ENCODE measurements around the gene FAM89A.

The FAM89A gene

GRCh38 chr1:230982696-230983095 is 57.4 kb downstream of the FAM89A start:
- H3K9me3 ChIP-seq (ENCODE audit: control insufficient read depth, low read depth, low read length): no peaks in the 10 kb centered on the region
- H3K4me3 ChIP-seq (ENCODE audit: low read length): no peak overlapping the region
- H3K4me1 ChIP-seq (ENCODE audit: control insufficient read depth, low read depth, low read length): peaks cover 17% of the 10 kb centered on the region
- H3K27ac ChIP-seq (ENCODE audit: low read length): no peak overlapping the region
- H3K27me3 ChIP-seq (ENCODE audit: control insufficient read depth, insufficient read depth, low read length): peaks cover 85% of the 10 kb centered on the region
- H3K36me3 ChIP-seq (ENCODE audit: control insufficient read depth, low read depth, low read length): no peaks in the 10 kb centered on the region
- no peak overlapping the region for H3K9ac ChIP-seq (ENCODE audit: low read length)

GRCh38 chr1:230979952-230980351 is 60.1 kb downstream of the FAM89A start:
- no peak overlapping the region for H3K9ac ChIP-seq (ENCODE audit: low read length)
- no peaks in the 10 kb centered on the region for H3K36me3 ChIP-seq (ENCODE audit: control insufficient read depth, low read depth, low read length)
- H3K27me3 ChIP-seq (ENCODE audit: control insufficient read depth, insufficient read depth, low read length): peaks cover 71% of the 10 kb centered on the region
- no peak overlapping the region for H3K27ac ChIP-seq (ENCODE audit: low read length)
- H3K9me3 ChIP-seq (ENCODE audit: control insufficient read depth, low read depth, low read length): no peaks in the 10 kb centered on the region
- peaks cover 15% of the 10 kb centered on the region for H3K4me1 ChIP-seq (ENCODE audit: control insufficient read depth, low read depth, low read length)
- peak overlapping the region; percentile 98 for H3K4me3 ChIP-seq (ENCODE audit: low read length)

- H3K36me3 ChIP-seq (ENCODE audit: control insufficient read depth, low read depth, low read length): no peaks in the 10 kb centered on the region
- H3K9me3 ChIP-seq (ENCODE audit: control insufficient read depth, low read depth, low read length): no peaks in the 10 kb centered on the region
- H3K27me3 ChIP-seq (ENCODE audit: control insufficient read depth, insufficient read depth, low read length): peaks cover 65% of the 10 kb centered on the region
- no peak overlapping the region for H3K27ac ChIP-seq (ENCODE audit: low read length)
- H3K4me1 ChIP-seq (ENCODE audit: control insufficient read depth, low read depth, low read length): peaks cover 10% of the 10 kb centered on the region
- peak overlapping the region; percentile 59 for H3K9ac ChIP-seq (ENCODE audit: low read length)
- H3K4me3 ChIP-seq (ENCODE audit: low read length): peak overlapping the region; percentile 98
Measured at GRCh38 chr1:230979389-230979716, 60.7 kb downstream of the FAM89A start.

- Histone ChIP-seq H3K9ac (ENCODE audit: low read length) (peak within 1 kb of the TSS; percentile 59), H3K36me3 (ENCODE audit: control insufficient read depth, low read depth, low read length) (no peaks in the 10 kb centered on the region), H3K27ac (ENCODE audit: low read length) (no peak within 1 kb of the TSS), H3K4me1 (ENCODE audit: control insufficient read depth, low read depth, low read length) (peaks cover 10% of the 10 kb centered on the region), H3K9me3 (ENCODE audit: control insufficient read depth, low read depth, low read length) (no peaks in the 10 kb centered on the region), H3K4me3 (ENCODE audit: low read length) (peak within 1 kb of the TSS; percentile 98), H3K27me3 (ENCODE audit: control insufficient read depth, insufficient read depth, low read length) (peaks cover 59% of the 10 kb centered on the region)
Measured at GRCh38 chr1:230978491-230979388, 61.3 kb downstream of the FAM89A start, which contains the start of the genes ARV1 and TTC13. ARV1 (plus strand) TSS chr1:230979094; CDS start chr1:230979106, 12 bp downstream. TTC13 (minus strand) TSS chr1:230978861; CDS start chr1:230978830, 31 bp downstream.

- H3K4me1 ChIP-seq (ENCODE audit: control insufficient read depth, low read depth, low read length): peaks cover 10% of the 10 kb centered on the region
- H3K9ac ChIP-seq (ENCODE audit: low read length): no peak overlapping the region
- H3K4me3 ChIP-seq (ENCODE audit: low read length): peak overlapping the region; percentile 98
- no peaks in the 10 kb centered on the region for H3K36me3 ChIP-seq (ENCODE audit: control insufficient read depth, low read depth, low read length)
- H3K27me3 ChIP-seq (ENCODE audit: control insufficient read depth, insufficient read depth, low read length): peaks cover 51% of the 10 kb centered on the region
- H3K27ac ChIP-seq (ENCODE audit: low read length): no peak overlapping the region
- H3K9me3 ChIP-seq (ENCODE audit: control insufficient read depth, low read depth, low read length): no peaks in the 10 kb centered on the region
Measured at GRCh38 chr1:230977761-230978490, 62.1 kb downstream of the FAM89A start.

GRCh38 chr1:230976825-230977747 is 63.0 kb downstream of the FAM89A start:
- Histone ChIP-seq H3K27ac (ENCODE audit: low read length) (no peak overlapping the region), H3K9ac (ENCODE audit: low read length) (no peak overlapping the region), H3K36me3 (ENCODE audit: control insufficient read depth, low read depth, low read length) (no peaks in the 10 kb centered on the region), H3K4me1 (ENCODE audit: control insufficient read depth, low read depth, low read length) (peaks cover 10% of the 10 kb centered on the region), H3K27me3 (ENCODE audit: control insufficient read depth, insufficient read depth, low read length) (peaks cover 42% of the 10 kb centered on the region), H3K4me3 (ENCODE audit: low read length) (peak overlapping the region; percentile 98), H3K9me3 (ENCODE audit: control insufficient read depth, low read depth, low read length) (no peaks in the 10 kb centered on the region)

GRCh38 chr1:230976360-230976759 is 63.7 kb downstream of the FAM89A start:
- H3K9ac ChIP-seq (ENCODE audit: low read length): no peak overlapping the region
- no peak overlapping the region for H3K4me3 ChIP-seq (ENCODE audit: low read length)
- H3K4me1 ChIP-seq (ENCODE audit: control insufficient read depth, low read depth, low read length): peaks cover 10% of the 10 kb centered on the region
- peaks cover 35% of the 10 kb centered on the region for H3K27me3 ChIP-seq (ENCODE audit: control insufficient read depth, insufficient read depth, low read length)
- no peaks in the 10 kb centered on the region for H3K9me3 ChIP-seq (ENCODE audit: control insufficient read depth, low read depth, low read length)
- no peak overlapping the region for H3K27ac ChIP-seq (ENCODE audit: low read length)
- H3K36me3 ChIP-seq (ENCODE audit: control insufficient read depth, low read depth, low read length): no peaks in the 10 kb centered on the region

- Histone ChIP-seq H3K4me3 (ENCODE audit: low read length) (no peak overlapping the region), H3K27ac (ENCODE audit: low read length) (no peak overlapping the region), H3K4me1 (ENCODE audit: control insufficient read depth, low read depth, low read length) (peaks cover 10% of the 10 kb centered on the region), H3K9me3 (ENCODE audit: control insufficient read depth, low read depth, low read length) (no peaks in the 10 kb centered on the region), H3K27me3 (ENCODE audit: control insufficient read depth, insufficient read depth, low read length) (peaks cover 28% of the 10 kb centered on the region), H3K36me3 (ENCODE audit: control insufficient read depth, low read depth, low read length) (no peaks in the 10 kb centered on the region), H3K9ac (ENCODE audit: low read length) (no peak overlapping the region)
Measured at GRCh38 chr1:230975636-230976035, 64.4 kb downstream of the FAM89A start.

GRCh38 chr1:230972855-230973271 is 67.2 kb downstream of the FAM89A start:
- H3K4me3 ChIP-seq (ENCODE audit: low read length): no peak overlapping the region
- no peaks in the 10 kb centered on the region for H3K36me3 ChIP-seq (ENCODE audit: control insufficient read depth, low read depth, low read length)
- no peak overlapping the region for H3K9ac ChIP-seq (ENCODE audit: low read length)
- no peak overlapping the region for H3K27ac ChIP-seq (ENCODE audit: low read length)
- no peaks in the 10 kb centered on the region for H3K9me3 ChIP-seq (ENCODE audit: control insufficient read depth, low read depth, low read length)
- H3K27me3 ChIP-seq (ENCODE audit: control insufficient read depth, insufficient read depth, low read length): peaks cover 15% of the 10 kb centered on the region
- peaks cover 6% of the 10 kb centered on the region for H3K4me1 ChIP-seq (ENCODE audit: control insufficient read depth, low read depth, low read length)

- Histone ChIP-seq H3K4me1 (ENCODE audit: control insufficient read depth, low read depth, low read length) (no peaks in the 10 kb centered on the region), H3K9me3 (ENCODE audit: control insufficient read depth, low read depth, low read length) (no peaks in the 10 kb centered on the region), H3K4me3 (ENCODE audit: low read length) (no peak overlapping the region), H3K36me3 (ENCODE audit: control insufficient read depth, low read depth, low read length) (no peaks in the 10 kb centered on the region), H3K27ac (ENCODE audit: low read length) (no peak overlapping the region), H3K27me3 (ENCODE audit: control insufficient read depth, insufficient read depth, low read length) (peaks cover 4% of the 10 kb centered on the region), H3K9ac (ENCODE audit: low read length) (no peak overlapping the region)
Measured at GRCh38 chr1:230971771-230972170, 68.3 kb downstream of the FAM89A start.

- Histone ChIP-seq H3K4me1 (ENCODE audit: control insufficient read depth, low read depth, low read length) (no peaks in the 10 kb centered on the region), H3K4me3 (ENCODE audit: low read length) (no peak overlapping the region), H3K9ac (ENCODE audit: low read length) (no peak overlapping the region), H3K27me3 (ENCODE audit: control insufficient read depth, insufficient read depth, low read length) (no peaks in the 10 kb centered on the region), H3K9me3 (ENCODE audit: control insufficient read depth, low read depth, low read length) (no peaks in the 10 kb centered on the region), H3K36me3 (ENCODE audit: control insufficient read depth, low read depth, low read length) (no peaks in the 10 kb centered on the region), H3K27ac (ENCODE audit: low read length) (no peak overlapping the region)
Measured at GRCh38 chr1:230970432-230970831, 69.6 kb downstream of the FAM89A start.
